ENCODE measurements around the gene EGR1. TPM values are rescaled to one million over a fixed set of nuclear protein-coding genes. Genes with fewer than 3 reads are reported as not detected.

The EGR1 gene
- 32.3 TPM for polyA plus RNA-seq

- Mint-ChIP-seq H3K27me3 (peaks cover 4% of the 10 kb centered on the region), H3K9me3 (no peaks in the 10 kb centered on the region), H3K4me1 (peaks cover 12 to 18% (median 14%) of the 10 kb centered on the region in 3 donors), H3K27ac (peak within 1 kb of the TSS; percentile 80 to 95 (median 88)), H3K36me3 (peaks cover 3% of the 10 kb centered on the region), H3K4me3 (peak within 1 kb of the TSS; percentile 85 to 97 (median 91))
Observed at GRCh38 chr5:138465261-138466124, at the start of gene EGR1. Gene EGR1 (plus strand): TSS chr5:138465479. CDS start chr5:138465762, 283 bp downstream.

GRCh38 chr5:138418444-138418843, 46.8 kb upstream of the EGR1 start:
- Mint-ChIP-seq H3K4me3 (no peak overlapping the region), H3K9me3 (no peaks in the 10 kb centered on the region), H3K27ac (no peak overlapping the region), H3K36me3 (peaks cover 5% of the 10 kb centered on the region), H3K27me3 (no peaks in the 10 kb centered on the region), H3K4me1 (no peaks in the 10 kb centered on the region)

GRCh38 chr5:138425079-138425478, 40.2 kb upstream of the EGR1 start:
- H3K9me3 Mint-ChIP-seq = no peaks in the 10 kb centered on the region
- H3K27ac Mint-ChIP-seq = peak overlapping the region in 1 of 3 donors; percentile 17
- peaks cover 11% of the 10 kb centered on the region for H3K36me3 Mint-ChIP-seq
- H3K4me3 Mint-ChIP-seq = no peak overlapping the region
- H3K27me3 Mint-ChIP-seq = no peaks in the 10 kb centered on the region
- no peaks in the 10 kb centered on the region for H3K4me1 Mint-ChIP-seq

- H3K4me3 Mint-ChIP-seq = no peak overlapping the region
- peaks cover 7 to 13% (median 9%) of the 10 kb centered on the region in 3 donors for H3K4me1 Mint-ChIP-seq
- no peaks in the 10 kb centered on the region for H3K9me3 Mint-ChIP-seq
- H3K36me3 Mint-ChIP-seq = peaks cover 9% of the 10 kb centered on the region
- H3K27me3 Mint-ChIP-seq = no peaks in the 10 kb centered on the region
- H3K27ac Mint-ChIP-seq = no peak overlapping the region
Observed at GRCh38 chr5:138435943-138436342, 29.3 kb upstream of the EGR1 start.

GRCh38 chr5:138438003-138438723, 27.1 kb upstream of the EGR1 start:
- Mint-ChIP-seq H3K36me3 (peaks cover 5% of the 10 kb centered on the region), H3K27ac (peak overlapping the region in 2 of 3 donors; percentile 60 to 86), H3K9me3 (no peaks in the 10 kb centered on the region), H3K4me1 (peaks cover 7 to 13% (median 9%) of the 10 kb centered on the region in 3 donors), H3K27me3 (no peaks in the 10 kb centered on the region), H3K4me3 (peak overlapping the region; percentile 55 to 94 (median 80))

GRCh38 chr5:138438724-138439476, 26.4 kb upstream of the EGR1 start, which contains the start of gene REEP2:
Gene REEP2 (plus strand): TSS chr5:138439057. CDS start chr5:138439209, 152 bp downstream.
- Mint-ChIP-seq H3K27ac (peak within 1 kb of the TSS in 2 of 3 donors; percentile 86 to 92), H3K4me3 (peak within 1 kb of the TSS; percentile 55 to 94 (median 84))

GRCh38 chr5:138439477-138440158, 25.7 kb upstream of the EGR1 start:
- Mint-ChIP-seq H3K27ac (peak overlapping the region in 1 of 3 donors; percentile 92), H3K9me3 (no peaks in the 10 kb centered on the region), H3K4me3 (peak overlapping the region; percentile 45 to 90 (median 80)), H3K36me3 (peaks cover 3% of the 10 kb centered on the region), H3K4me1 (peaks cover 7 to 13% (median 9%) of the 10 kb centered on the region in 3 donors), H3K27me3 (no peaks in the 10 kb centered on the region)

More at GRCh38 chr5:138438724-138439476, 26.4 kb upstream of the EGR1 start, which contains the start of gene REEP2:
- peaks cover 5% of the 10 kb centered on the region for H3K36me3 Mint-ChIP-seq
- H3K27me3 Mint-ChIP-seq = no peaks in the 10 kb centered on the region
- H3K9me3 Mint-ChIP-seq = no peaks in the 10 kb centered on the region
- H3K4me1 Mint-ChIP-seq = peaks cover 7 to 13% (median 9%) of the 10 kb centered on the region in 3 donors

GRCh38 chr5:138440159-138441073, 24.9 kb upstream of the EGR1 start:
- Mint-ChIP-seq H3K27me3 (no peaks in the 10 kb centered on the region), H3K36me3 (no peaks in the 10 kb centered on the region), H3K9me3 (no peaks in the 10 kb centered on the region), H3K4me1 (peaks cover 7 to 13% (median 9%) of the 10 kb centered on the region in 3 donors), H3K4me3 (peak overlapping the region in 3 of 4 donors; percentile 13 to 63 (median 45)), H3K27ac (no peak overlapping the region)

GRCh38 chr5:138441221-138441620, 24.1 kb upstream of the EGR1 start:
- Mint-ChIP-seq H3K27ac (no peak overlapping the region), H3K4me1 (peaks cover 7 to 13% (median 9%) of the 10 kb centered on the region in 3 donors), H3K4me3 (no peak overlapping the region), H3K27me3 (no peaks in the 10 kb centered on the region), H3K9me3 (no peaks in the 10 kb centered on the region), H3K36me3 (no peaks in the 10 kb centered on the region)

- Mint-ChIP-seq H3K4me1 (peaks cover 0 to 6% (median 5%) of the 10 kb centered on the region in 3 donors), H3K4me3 (no peak overlapping the region), H3K27ac (peak overlapping the region in 1 of 3 donors; percentile 73), H3K27me3 (peaks cover 1% of the 10 kb centered on the region), H3K9me3 (no peaks in the 10 kb centered on the region), H3K36me3 (no peaks in the 10 kb centered on the region)
Observed at GRCh38 chr5:138444078-138444773, 21.1 kb upstream of the EGR1 start.

- no peaks in the 10 kb centered on the region for H3K36me3 Mint-ChIP-seq
- no peaks in the 10 kb centered on the region for H3K9me3 Mint-ChIP-seq
- H3K27ac Mint-ChIP-seq = peak overlapping the region in 1 of 3 donors; percentile 73
- peaks cover 2 to 5% (median 4%) of the 10 kb centered on the region in 3 donors for H3K4me1 Mint-ChIP-seq
- H3K4me3 Mint-ChIP-seq = no peak overlapping the region
- H3K27me3 Mint-ChIP-seq = peaks cover 3% of the 10 kb centered on the region
Observed at GRCh38 chr5:138444774-138445546, 20.3 kb upstream of the EGR1 start.

GRCh38 chr5:138445547-138446271, 19.6 kb upstream of the EGR1 start:
- no peaks in the 10 kb centered on the region for H3K36me3 Mint-ChIP-seq
- H3K9me3 Mint-ChIP-seq = no peaks in the 10 kb centered on the region
- no peak overlapping the region for H3K27ac Mint-ChIP-seq
- peaks cover 6% of the 10 kb centered on the region for H3K27me3 Mint-ChIP-seq
- H3K4me1 Mint-ChIP-seq = peaks cover 3 to 5% (median 5%) of the 10 kb centered on the region in 3 donors
- H3K4me3 Mint-ChIP-seq = no peak overlapping the region

All from IgD-negative memory B cell (primary cell).